GM20431 (cell line): ENCODE data around the gene ANP32D.
"Not testable (repeated sequence)": the region's sequence is repeated elsewhere in the genome, so short reads cannot be mapped to it uniquely, and the experiment has no call there.

ENCODE experiments used
- in situ Hi-C: fragments of 300-500 bp; cut with MseI, MboI; formaldehyde crosslinking; loops from one replicate; pipeline ENCODE4 v1.15.0; 2020; ENCODE audit warnings: low sequenced_read_pairs; ENCODE audit not compliant: unreplicated experiment

Gene ANP32D

DNA sequence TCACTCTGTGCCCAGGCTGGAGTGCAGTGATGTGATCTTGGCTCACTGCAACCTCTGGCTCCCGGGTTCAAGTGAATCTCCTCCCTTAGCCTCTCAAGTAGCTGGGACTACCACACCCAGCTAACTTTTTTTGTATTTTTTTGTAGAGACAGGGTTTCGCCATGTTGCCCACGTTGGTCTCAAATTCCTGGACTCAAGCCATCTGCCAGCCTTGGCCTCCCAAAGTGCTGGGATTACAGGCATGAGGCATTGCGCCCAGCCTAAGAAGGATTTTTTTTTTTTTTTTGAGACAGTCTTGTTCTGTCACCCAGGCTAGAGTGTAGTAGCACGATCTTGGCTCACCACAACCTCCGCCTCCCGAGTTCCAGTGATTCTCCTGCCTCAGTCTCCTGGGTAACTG, 17.1 kb downstream of the ANP32D start:
- in situ Hi-C loops = not testable (repeated sequence)

DNA sequence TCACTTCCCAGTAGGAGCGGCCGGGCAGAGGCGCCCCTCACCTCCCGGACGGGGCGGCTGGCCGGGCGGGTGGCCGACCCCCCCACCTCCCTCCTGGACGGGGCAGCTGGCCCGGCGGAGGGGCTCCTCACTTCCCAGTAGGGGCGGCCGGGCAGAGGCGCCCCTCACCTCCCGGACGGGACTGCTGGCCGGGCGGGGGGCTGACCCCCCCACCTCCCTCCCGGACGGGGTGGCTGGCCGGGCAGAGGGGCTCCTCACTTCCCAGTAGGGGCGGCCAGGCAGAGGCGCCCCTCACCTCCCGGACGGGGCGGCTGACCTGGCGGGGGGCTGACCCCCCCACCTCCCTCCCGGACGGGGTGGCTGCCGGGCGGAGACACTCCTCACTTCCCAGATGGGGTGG, 27.9 kb downstream of the ANP32D start:
- in situ Hi-C loops = not testable (repeated sequence)

DNA sequence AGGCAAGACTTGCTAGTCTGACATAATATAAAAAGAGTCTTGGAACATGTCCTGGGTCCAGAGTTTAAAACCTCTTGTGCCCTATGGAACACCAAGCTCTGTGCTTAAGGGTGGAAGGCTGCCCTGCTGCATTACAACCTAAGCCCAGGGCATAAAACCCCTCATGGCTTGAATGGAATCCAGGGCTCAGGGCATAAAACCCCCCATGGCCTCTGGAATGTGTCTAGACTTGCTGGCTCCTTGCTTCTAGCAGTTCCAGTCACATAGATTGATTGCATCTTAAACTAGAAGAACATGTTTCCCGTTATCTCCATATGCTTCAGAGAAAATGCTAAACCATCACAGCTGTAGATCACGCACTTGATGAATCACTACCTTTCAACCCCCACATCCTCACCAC, 34.5 kb downstream of the ANP32D start:
- in situ Hi-C loops = not testable (repeated sequence)

DNA sequence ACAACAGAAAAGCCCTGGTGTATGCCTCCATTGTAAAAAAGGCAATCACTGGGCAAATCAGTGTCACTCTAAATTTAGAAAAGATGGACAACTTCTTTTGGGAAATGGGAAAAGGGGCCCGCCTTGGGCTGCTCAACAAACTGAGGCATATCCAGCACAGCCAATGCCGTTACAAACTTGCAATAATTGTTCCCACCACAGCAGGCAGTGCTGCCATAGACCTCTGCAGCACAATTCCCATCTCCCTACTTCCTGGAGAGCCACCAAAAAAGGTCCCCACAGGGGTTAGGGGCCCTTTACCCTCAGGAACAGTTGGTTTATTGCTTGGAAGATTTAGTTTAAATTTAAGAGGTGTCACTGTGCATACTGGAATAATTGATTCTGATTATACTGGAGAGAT, 36.6 kb downstream of the ANP32D start:
- in situ Hi-C loops = no loop called here

DNA sequence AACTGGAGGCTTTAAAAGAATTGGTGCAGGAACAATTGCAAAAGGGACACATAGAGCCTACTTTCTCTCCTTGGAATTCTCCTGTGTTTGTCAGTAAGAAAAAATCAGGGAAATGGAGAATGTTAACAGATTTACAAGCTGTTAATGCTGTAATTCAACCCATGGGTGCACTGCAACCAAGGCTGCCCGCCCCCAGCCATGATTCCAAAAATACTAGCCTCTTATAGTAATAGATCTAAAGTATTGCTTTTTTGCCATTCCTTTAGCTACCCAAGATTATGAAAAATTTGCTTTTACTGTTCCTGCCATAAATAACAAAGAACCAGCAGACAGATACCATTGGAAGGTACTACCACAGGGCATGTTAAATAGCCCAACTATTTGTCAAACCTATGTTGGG, 37.8 kb downstream of the ANP32D start:
- in situ Hi-C loops = no loop called here

DNA sequence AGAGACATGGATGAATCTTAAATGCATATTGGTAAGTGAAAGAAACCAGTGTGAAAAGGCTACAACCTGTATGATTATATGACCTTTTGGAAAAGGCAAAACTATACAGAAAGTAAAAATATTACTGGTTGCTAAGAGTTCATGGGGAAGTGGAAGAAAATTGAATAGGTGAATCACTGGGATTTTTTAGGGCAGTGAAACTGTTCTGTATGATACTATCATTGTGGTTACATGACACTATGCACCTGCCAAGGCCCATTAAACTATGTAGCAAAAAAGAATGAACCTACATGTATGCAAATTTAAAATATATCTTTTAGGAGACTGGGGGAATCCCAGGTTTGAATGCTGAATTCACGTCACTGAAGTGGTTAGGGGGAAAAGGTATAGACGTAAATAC, 40.5 kb downstream of the ANP32D start:
- in situ Hi-C loops = no loop called here

DNA sequence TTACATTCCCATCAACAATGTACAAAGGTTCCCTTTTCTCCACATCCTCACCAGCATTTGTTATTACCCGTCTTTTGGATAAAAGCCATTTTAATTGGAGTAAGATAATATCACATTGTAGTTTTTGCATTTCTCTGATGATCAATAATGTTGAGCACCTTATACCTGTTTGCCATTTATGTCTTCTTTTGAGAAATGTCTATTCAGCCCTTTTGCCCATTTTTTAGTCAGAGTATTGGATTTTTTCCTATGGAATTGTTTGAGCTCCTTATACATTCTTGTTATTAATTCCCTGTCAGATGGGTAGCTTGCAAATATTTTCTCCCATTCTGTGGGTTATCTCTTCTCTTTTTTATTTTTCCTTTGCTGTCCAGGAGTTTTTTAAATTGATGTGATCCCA, 42.4 kb downstream of the ANP32D start:
- in situ Hi-C loops = no loop called here

DNA sequence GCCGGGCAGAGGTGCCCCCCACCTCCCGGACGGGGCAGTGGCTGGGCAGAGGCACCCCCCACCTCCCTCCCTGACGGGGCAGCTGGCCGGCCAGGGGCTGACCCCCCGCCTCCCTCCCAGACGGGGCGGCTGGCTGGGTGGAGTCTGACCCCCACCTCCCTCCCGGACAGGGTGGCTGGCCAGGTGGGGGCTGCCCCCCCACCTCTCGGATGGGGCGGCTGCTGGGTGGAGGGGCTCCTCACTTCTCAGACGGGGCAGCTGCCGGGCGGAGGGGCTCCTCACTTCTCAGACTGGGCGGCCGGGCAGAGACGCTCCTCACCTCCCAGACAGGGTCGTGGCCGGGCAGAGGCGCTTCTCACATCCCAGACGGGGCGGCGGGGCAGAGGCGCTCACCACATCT, 48.0 kb downstream of the ANP32D start:
- in situ Hi-C loops = not testable (repeated sequence)
